Measurements from ENCODE around the gene NCOR2. TPM values are rescaled to one million over a fixed set of nuclear protein-coding genes. Genes with fewer than 3 reads are reported as not detected.

Gene NCOR2
- total RNA-seq, 1 donor from 2014 or later: 143 TPM

GRCh38 chr12:124550123-124551089 lies 17.0 kb downstream of the NCOR2 start:
- Mint-ChIP-seq H3K27me3 (ENCODE audit: low read depth) (no peaks in the 10 kb centered on the region), H3K36me3 (ENCODE audit: low read depth) (no peaks in the 10 kb centered on the region), H3K9me3 (no peaks in the 10 kb centered on the region), H3K4me1 (peaks cover 26% of the 10 kb centered on the region), H3K4me3 (no peak overlapping the region), H3K27ac (ENCODE audit: unreplicated experiment) (no peak overlapping the region)
- no peak for TF ChIP-seq CTCF (conservative IDR thresholded peaks at IDR 0.05)
- DNase-seq (ENCODE audit: low read depth, low spot score): no peak

GRCh38 chr12:124549629-124550028 lies 17.8 kb downstream of the NCOR2 start:
- DNase-seq (ENCODE audit: low read depth, low spot score): no peak
- H3K4me3 Mint-ChIP-seq: no peak overlapping the region
- peaks cover 28% of the 10 kb centered on the region for H3K4me1 Mint-ChIP-seq
- no peaks in the 10 kb centered on the region for H3K27me3 Mint-ChIP-seq (ENCODE audit: low read depth)
- no peak for TF ChIP-seq CTCF (conservative IDR thresholded peaks at IDR 0.05)
- no peak overlapping the region for H3K27ac Mint-ChIP-seq (ENCODE audit: unreplicated experiment)
- no peaks in the 10 kb centered on the region for H3K9me3 Mint-ChIP-seq
- no peaks in the 10 kb centered on the region for H3K36me3 Mint-ChIP-seq (ENCODE audit: low read depth)

- Mint-ChIP-seq H3K36me3 (ENCODE audit: low read depth) (no peaks in the 10 kb centered on the region), H3K9me3 (no peaks in the 10 kb centered on the region), H3K27ac (ENCODE audit: unreplicated experiment) (no peak overlapping the region), H3K27me3 (ENCODE audit: low read depth) (no peaks in the 10 kb centered on the region), H3K4me3 (no peak overlapping the region), H3K4me1 (peaks cover 34% of the 10 kb centered on the region)
- TF ChIP-seq CTCF (conservative IDR thresholded peaks at IDR 0.05): no peak
- DNase-seq (ENCODE audit: low read depth, low spot score): no peak
These were observed 18.5 kb downstream of the NCOR2 start for GRCh38 chr12:124548854-124549378.

- H3K27ac Mint-ChIP-seq (ENCODE audit: unreplicated experiment): no peak overlapping the region
- H3K27me3 Mint-ChIP-seq (ENCODE audit: low read depth): no peaks in the 10 kb centered on the region
- no peaks in the 10 kb centered on the region for H3K36me3 Mint-ChIP-seq (ENCODE audit: low read depth)
- no peak for TF ChIP-seq CTCF (conservative IDR thresholded peaks at IDR 0.05)
- H3K4me1 Mint-ChIP-seq: peaks cover 28% of the 10 kb centered on the region
- no peak for DNase-seq (ENCODE audit: low read depth, low spot score)
- no peak overlapping the region for H3K4me3 Mint-ChIP-seq
- H3K9me3 Mint-ChIP-seq: no peaks in the 10 kb centered on the region
These were observed 19.8 kb downstream of the NCOR2 start for GRCh38 chr12:124547626-124548025.

- TF ChIP-seq CTCF (conservative IDR thresholded peaks at IDR 0.05): no peak
- Mint-ChIP-seq H3K36me3 (ENCODE audit: low read depth) (no peaks in the 10 kb centered on the region), H3K27ac (ENCODE audit: unreplicated experiment) (no peak overlapping the region), H3K9me3 (no peaks in the 10 kb centered on the region), H3K4me3 (no peak overlapping the region), H3K4me1 (peaks cover 13% of the 10 kb centered on the region), H3K27me3 (ENCODE audit: low read depth) (no peaks in the 10 kb centered on the region)
- DNase-seq (ENCODE audit: low read depth, low spot score): no peak
These were observed 21.6 kb downstream of the NCOR2 start for GRCh38 chr12:124545508-124546418.

Measured in neural crest cell (in vitro differentiated cells).